ENCODE results near the gene OXLD1. TPM values are rescaled to one million over a fixed set of nuclear protein-coding genes. Genes with fewer than 3 reads are reported as not detected.

Gene OXLD1
- total and polyA plus RNA-seq, 4 donors = 8.9 to 77.7 (median 48.2) TPM

DNA sequence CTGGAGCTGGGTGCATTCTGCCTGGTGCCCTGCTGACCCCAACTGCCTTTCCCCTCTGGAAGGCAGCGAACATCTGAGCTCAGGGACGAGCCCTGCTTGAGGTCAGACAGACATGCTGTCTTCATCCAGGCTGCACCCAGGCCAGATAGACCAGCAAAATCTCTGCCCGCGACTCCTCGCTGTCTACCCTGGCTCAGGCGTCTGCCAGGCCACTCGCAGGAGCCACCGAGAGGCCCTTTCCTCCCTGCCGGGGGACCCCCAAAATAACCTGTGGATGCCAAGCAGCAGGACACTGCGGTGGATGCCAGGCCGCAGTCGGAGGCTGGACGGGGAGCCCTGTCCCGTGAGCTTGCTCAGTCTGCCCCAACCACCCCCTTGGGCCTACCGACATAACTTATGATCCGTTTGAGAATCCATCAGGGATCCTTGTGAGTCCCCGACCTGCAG, 42.4 kb upstream of the OXLD1 start:
- peaks cover 0 to 10% (median 9%) of the 10 kb centered on the region in 3 donors for H3K27me3 ChIP-seq (ENCODE audit: control insufficient read depth in 3 of 3, insufficient read depth in 3 of 3, low read length in 2 of 3)
- H3K9me3 ChIP-seq (ENCODE audit: control insufficient read depth in 4 of 4, insufficient read depth in 3 of 4, low read length in 3 of 4) = no peaks in the 10 kb centered on the region
- no peak overlapping the region for H3K9ac ChIP-seq (ENCODE audit: insufficient read depth in 1 of 2, low read length in 2 of 2)
- WGBS, 2 donors = 88 to 94% methylated on average over 17 of the region's 17 CpGs
- TF ChIP-seq, protein P1, sequence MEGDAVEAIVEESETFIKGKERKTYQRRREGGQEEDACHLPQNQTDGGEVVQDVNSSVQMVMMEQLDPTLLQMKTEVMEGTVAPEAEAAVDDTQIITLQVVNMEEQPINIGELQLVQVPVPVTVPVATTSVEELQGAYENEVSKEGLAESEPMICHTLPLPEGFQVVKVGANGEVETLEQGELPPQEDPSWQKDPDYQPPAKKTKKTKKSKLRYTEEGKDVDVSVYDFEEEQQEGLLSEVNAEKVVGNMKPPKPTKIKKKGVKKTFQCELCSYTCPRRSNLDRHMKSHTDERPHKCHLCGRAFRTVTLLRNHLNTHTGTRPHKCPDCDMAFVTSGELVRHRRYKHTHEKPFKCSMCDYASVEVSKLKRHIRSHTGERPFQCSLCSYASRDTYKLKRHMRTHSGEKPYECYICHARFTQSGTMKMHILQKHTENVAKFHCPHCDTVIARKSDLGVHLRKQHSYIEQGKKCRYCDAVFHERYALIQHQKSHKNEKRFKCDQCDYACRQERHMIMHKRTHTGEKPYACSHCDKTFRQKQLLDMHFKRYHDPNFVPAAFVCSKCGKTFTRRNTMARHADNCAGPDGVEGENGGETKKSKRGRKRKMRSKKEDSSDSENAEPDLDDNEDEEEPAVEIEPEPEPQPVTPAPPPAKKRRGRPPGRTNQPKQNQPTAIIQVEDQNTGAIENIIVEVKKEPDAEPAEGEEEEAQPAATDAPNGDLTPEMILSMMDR (IDR thresholded peaks at IDR 0.05; ENCODE audit: control extremely low read depth, extremely low read depth) = no peak
- peaks cover 0 to 33% (median 12%) of the 10 kb centered on the region in 5 donors for H3K4me1 ChIP-seq (ENCODE audit: control insufficient read depth in 5 of 5, insufficient read depth in 5 of 5, low read length in 5 of 5)
- DNase-seq (no peak), ATAC-seq (ENCODE audit: insufficient read depth, low FRiP score) (no peak)
- peaks cover 0 to 20% (median 5%) of the 10 kb centered on the region in 4 donors for H3K36me3 ChIP-seq (ENCODE audit: control insufficient read depth in 4 of 4, insufficient read depth in 4 of 4, low read length in 4 of 4)
- no peak overlapping the region for H3K4me3 ChIP-seq
- no peak overlapping the region for H3K27ac ChIP-seq (ENCODE audit: low read depth in 1 of 2, low read length in 1 of 2)

DNA sequence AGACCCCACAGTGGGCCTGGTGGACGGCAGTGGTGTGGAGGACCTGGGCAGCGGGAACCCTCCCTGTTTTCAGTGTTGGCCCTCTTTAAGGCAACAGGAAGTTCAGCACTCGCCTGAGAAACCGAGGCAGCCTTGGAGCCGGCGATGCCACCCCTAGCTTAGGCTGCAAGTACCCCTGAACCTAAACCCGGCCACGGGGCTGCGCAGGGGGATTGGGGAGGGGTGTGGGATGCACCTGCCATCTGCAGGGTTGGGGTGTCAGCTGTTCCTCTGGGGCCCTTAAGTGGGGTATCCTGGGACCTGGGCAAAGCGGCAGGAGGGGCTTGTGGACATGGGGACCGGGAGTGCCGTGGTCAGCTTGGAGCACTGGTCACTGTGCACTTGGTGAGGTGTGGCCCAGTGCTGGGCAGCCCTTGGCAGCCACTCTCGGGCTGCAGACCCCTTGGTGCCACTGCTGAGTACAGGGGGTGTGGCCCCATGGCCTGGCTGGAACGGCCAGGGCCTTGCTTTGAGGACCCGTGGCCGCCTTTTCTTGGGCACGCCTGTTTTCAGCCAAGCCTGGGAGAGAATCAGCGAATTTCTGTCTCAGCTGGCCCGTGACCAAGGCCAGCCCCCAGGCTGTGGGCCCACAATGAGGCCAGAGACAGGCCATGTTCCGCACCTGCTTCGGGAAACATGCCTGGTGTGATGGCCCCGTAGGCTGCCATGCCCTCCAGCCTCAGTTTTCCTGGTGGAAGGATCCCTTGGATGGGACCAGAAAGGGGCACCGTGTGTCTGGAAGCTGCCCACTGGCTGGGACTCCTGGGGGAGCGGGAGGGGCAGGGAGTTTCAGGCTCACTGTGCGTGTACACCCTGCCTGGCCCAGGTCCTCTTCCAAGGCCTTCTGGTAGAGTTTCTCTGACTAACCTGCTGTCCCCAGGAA, 41.6 kb upstream of the OXLD1 start:
- no peak for DNase-seq

DNA sequence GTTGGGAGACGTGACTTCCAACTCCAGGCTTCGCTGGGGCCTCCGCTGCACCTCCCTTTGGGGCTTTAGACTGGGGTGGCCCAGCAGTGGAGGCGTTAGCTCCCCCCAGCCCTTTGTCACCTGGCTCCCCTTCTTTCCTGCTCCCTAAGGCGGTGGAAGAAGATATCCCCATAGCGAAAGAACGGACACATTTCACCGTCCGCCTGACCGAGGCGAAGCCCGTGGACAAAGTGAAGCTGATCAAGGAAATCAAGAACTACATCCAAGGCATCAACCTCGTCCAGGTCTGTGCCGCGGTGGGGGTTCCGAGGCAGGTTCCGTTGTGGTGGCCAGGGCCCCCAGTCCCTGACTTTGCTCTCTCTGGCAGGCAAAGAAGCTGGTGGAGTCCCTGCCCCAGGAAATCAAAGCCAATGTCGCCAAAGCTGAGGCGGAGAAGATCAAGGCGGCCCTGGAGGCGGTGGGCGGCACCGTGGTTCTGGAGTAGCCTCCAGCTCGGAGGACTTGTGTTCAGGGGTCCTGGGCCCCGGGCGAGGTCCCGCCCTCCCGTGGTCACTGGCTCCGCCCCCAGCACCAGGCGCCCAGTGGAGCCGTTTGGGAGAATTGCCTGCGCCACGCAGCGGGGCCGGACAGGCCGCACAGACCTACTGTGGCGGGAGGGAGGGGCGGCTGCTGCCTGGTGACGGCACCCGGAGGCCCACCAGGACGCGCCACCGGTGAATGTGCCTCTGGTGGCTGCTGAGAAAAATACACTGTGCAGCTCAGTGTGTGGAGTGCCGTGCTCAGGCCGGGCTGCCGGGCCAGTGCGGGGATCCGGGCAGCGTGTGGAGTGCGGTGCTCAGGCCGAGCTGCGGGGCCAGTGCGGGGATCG, 40.6 kb upstream of the OXLD1 start:
- Histone ChIP-seq H3K27me3 (ENCODE audit: control insufficient read depth in 3 of 3, insufficient read depth in 3 of 3, low read length in 2 of 3) (peaks cover 0 to 10% (median 9%) of the 10 kb centered on the region in 3 donors), H3K4me3 (no peak overlapping the region), H3K4me1 (ENCODE audit: control insufficient read depth in 5 of 5, insufficient read depth in 5 of 5, low read length in 5 of 5) (peaks cover 0 to 27% (median 16%) of the 10 kb centered on the region in 5 donors), H3K9ac (ENCODE audit: insufficient read depth in 1 of 2, low read length in 2 of 2) (no peak overlapping the region), H3K36me3 (ENCODE audit: control insufficient read depth in 4 of 4, insufficient read depth in 4 of 4, low read length in 4 of 4) (peaks cover 0 to 20% (median 5%) of the 10 kb centered on the region in 4 donors), H3K27ac (ENCODE audit: low read depth in 1 of 2, low read length in 1 of 2) (no peak overlapping the region), H3K9me3 (ENCODE audit: control insufficient read depth in 4 of 4, insufficient read depth in 3 of 4, low read length in 3 of 4) (no peaks in the 10 kb centered on the region)
- no peak for DNase-seq
- 93 to 94% methylated on average over 48 to 54 of the region's 54 CpGs for WGBS, 2 donors
- TF ChIP-seq, protein P1 (IDR thresholded peaks at IDR 0.05; ENCODE audit: control extremely low read depth, extremely low read depth) = no peak
- no peak for ATAC-seq (ENCODE audit: insufficient read depth, low FRiP score)

More for the DNA sequence above, 41.6 kb upstream of the OXLD1 start:
- Histone ChIP-seq H3K9me3 (ENCODE audit: control insufficient read depth in 4 of 4, insufficient read depth in 3 of 4, low read length in 3 of 4) (no peaks in the 10 kb centered on the region), H3K4me1 (ENCODE audit: control insufficient read depth in 5 of 5, insufficient read depth in 5 of 5, low read length in 5 of 5) (peaks cover 0 to 26% (median 12%) of the 10 kb centered on the region in 5 donors), H3K9ac (ENCODE audit: insufficient read depth in 1 of 2, low read length in 2 of 2) (no peak overlapping the region), H3K27ac (ENCODE audit: low read depth in 1 of 2, low read length in 1 of 2) (no peak overlapping the region), H3K4me3 (no peak overlapping the region), H3K27me3 (ENCODE audit: control insufficient read depth in 3 of 3, insufficient read depth in 3 of 3, low read length in 2 of 3) (peaks cover 0 to 10% (median 9%) of the 10 kb centered on the region in 3 donors), H3K36me3 (ENCODE audit: control insufficient read depth in 4 of 4, insufficient read depth in 4 of 4, low read length in 4 of 4) (peaks cover 0 to 20% (median 5%) of the 10 kb centered on the region in 4 donors)
- WGBS, 2 donors = 86 to 93% methylated on average over 25 of the region's 25 CpGs
- ATAC-seq (ENCODE audit: insufficient read depth, low FRiP score) = no peak
- TF ChIP-seq, protein P1 (IDR thresholded peaks at IDR 0.05; ENCODE audit: control extremely low read depth, extremely low read depth) = no peak

Data from lung (tissue), 12 donors.